HG02642 (cell line): ENCODE data around the gene MYO6.

Experiments used
- ATAC-seq: cut with Tn5 transposase; IDR thresholded peaks from one replicate; pipeline ENCODE4 v1.9.1; 2021; ENCODE audit warnings: mild to moderate bottlenecking; ENCODE audit not compliant: unreplicated experiment, poor library complexity

MYO6 gene

DNA sequence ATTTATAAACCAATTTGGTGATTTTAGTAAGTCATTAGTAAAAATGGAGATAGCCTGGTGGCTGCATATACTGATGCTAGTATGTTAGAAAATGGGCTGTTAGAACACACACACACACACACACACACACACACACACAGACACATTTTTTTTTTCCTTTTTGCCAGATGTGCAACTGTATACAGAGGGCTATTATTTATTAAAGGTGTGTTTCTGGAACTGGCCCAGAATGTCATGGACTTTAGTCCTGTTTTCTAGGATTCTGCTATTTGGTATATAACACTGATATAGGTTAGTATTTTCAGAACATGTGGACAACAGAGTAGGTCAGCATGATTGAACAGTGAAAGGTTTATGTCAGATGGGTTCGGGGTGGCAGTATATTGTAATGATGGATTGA is 12.4 kb downstream of the MYO6 start:
- ATAC-seq, result no peak

DNA sequence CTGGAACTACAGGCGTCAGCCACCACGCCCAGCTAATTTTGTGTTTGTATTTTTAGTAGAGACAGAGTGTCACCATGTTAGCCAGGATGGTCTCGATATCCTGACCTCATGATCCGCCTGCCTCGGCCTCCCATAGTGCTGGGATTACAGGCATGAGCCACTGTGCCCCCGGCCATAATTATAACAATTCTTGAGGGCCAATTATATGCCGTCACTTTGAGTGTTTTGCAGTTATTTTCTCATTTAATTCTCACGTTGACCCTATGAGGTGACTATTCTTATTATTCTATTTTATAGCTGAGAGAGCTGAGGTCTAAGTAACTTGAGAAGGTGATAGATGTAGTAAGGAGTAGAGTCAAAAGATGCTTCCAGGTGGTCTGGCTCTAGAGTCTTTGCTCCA is 13.0 kb downstream of the MYO6 start:
- no peak for ATAC-seq

DNA sequence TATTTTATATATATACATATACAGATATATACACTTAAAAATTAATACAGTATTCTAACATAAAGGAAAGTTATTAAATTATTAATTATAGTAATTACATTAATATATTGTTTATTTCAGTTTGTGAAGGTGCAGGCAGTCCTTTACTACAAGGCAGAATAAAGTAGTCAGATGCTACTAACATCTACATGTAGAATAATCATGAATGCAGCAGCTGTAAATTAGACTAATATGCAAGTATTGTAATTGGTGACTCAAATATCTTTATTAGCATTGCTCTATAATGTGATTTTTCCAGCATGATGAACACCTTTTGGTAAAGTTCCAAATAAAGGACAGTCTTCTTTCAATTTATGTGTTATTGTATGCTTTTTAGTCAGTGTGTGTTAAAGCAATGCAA is 17.3 kb downstream of the MYO6 start:
- no peak for ATAC-seq

GRCh38 chr6:75770844-75771243 is 21.8 kb downstream of the MYO6 start:
- no peak for ATAC-seq

DNA sequence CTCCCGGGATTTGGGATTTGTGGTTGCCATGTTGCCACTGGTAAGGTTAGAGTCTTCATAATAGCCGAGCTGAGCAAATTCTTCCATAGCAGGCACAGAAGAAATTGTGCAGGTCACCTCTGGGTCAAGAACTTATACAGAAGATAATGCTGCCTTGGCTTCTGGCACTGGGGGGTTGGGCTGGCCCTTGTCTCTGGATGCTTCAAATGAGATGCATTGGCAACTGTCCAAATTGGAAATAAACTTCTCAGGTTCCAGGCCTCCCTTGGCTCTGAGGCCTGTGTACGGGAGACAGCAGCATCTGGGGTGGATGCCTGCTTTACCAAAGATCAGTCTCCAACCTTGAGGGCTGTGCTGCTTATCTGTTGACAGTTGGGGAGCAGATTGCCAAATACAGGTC is 26.2 kb downstream of the MYO6 start:
- ATAC-seq, result no peak

DNA sequence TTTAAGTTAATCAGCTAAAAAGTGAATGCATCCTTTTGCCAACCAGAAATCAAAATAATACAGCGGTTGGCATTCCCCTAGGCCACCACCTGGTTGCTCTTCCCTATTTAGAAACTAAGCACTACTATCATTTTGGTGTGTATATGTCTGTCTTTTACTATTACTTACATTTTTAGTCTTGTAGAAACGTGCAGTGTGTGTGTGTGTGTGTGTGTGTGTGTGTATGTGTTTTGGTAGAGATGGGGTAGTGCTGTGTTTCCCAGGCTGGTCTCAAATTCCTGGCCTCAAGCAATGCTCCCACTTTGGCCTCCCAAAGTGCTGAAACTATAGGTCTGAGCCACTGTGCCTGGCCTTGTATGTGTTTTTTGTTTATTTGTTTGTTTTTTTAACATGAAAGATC is 27.4 kb downstream of the MYO6 start:
- no peak for ATAC-seq

DNA sequence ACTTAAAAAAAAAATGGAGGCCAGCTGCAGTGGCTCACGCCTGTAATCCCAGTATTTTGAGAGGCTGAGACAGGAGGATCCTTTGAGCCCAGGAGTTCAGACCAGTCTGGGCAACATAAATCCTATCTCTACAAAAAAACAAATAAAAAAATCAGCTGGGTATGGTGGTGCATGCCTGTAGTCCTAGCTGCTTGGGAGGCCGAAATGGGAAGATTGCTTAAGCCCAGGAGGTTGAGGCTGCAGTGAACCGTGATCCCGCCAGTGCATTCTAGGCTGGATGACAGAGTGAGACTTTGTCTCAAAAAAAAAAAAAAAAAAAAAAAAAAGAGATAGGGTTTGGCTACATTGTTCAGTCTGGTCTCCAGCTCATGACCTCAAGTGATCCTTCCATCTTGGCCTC is 29.7 kb downstream of the MYO6 start:
- no peak for ATAC-seq

DNA sequence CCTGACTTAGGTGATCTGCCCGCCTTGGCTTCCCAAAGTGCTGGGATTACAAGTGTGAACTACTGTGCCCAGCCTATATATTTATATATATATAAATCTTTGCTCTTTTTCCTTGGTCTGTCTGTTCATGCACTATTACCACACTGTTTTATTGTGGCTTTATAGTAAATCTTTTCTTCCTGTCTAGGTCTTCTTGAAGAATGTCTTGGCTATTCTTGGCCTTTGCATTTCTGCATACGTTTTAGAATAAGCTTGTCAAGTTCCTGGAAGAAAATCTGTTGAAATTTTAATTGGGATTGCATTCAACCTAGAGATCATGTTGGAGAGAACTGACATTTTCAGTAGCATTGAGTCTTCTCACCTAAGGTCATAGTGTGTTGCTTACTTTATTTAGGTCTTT is 37.1 kb downstream of the MYO6 start:
- ATAC-seq, result no peak

- no peak for ATAC-seq
Measured at GRCh38 chr6:75788894-75789293, 39.9 kb downstream of the MYO6 start.

DNA sequence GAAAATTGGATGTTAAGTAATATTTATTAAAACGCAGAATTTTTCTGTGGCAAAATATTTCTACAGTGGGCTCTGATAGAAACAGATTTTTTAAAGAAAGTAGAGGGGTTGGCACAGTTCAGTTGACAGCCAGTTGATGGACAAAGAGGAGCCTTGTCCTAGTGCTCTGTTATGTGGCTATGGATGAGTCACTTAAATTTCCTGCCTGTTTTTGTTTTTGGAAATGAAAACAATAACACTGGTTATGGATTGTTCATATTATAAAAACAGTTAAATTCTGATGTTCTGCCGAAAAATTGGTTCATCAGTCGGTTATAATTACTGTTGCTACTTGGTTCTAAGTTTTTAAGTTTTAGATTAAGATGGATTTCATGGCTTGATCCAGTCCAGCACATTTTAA is 42.8 kb downstream of the MYO6 start:
- ATAC-seq, result no peak

- ATAC-seq, result no peak
Measured at GRCh38 chr6:75794351-75794846, 45.4 kb downstream of the MYO6 start.

- ATAC-seq, result no peak
Measured at GRCh38 chr6:75794954-75795739, 46.1 kb downstream of the MYO6 start.

- ATAC-seq, result no peak
Measured at GRCh38 chr6:75796723-75797122, 47.7 kb downstream of the MYO6 start.

DNA sequence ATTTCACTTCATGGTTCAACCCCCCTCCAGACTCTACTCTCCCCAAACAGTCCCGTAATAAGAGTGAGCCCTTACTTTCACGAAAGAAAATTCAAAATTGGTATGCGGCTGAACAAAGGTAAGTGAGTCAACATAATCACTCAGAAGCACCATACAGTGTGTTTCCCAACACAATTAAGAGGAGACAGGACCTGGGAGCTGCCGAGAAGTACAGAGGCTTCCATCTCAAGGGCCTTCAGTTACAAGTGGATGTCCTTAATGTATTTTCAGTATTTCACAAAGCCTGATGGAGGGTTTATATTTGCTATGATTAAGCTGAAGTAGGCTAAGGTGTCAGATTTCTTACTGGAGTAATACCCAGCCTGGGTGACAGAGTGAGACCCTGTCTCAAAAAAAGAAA is 51.1 kb downstream of the MYO6 start:
- no peak for ATAC-seq

GRCh38 chr6:75800708-75801505 is 51.9 kb downstream of the MYO6 start:
- no peak for ATAC-seq

DNA sequence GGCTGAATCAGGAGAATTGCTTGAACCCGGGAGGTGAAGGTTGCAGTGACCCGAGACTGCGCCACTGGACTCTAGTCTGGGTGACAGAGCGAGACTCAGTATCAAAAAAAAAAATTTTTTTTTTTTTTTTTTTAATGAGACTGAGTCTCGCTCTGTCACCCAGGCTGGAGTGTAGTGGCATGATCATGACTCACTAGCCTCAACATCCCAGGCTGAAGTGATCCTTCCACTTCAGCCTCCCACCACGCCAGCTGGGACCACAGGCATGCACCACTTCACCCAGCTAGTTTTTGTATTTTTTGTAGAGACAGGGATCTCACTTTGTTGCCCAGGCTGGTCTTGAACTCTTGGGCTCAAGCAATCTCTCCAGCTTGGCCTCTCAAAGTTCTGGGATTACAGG is 53.3 kb downstream of the MYO6 start:
- no peak for ATAC-seq

DNA sequence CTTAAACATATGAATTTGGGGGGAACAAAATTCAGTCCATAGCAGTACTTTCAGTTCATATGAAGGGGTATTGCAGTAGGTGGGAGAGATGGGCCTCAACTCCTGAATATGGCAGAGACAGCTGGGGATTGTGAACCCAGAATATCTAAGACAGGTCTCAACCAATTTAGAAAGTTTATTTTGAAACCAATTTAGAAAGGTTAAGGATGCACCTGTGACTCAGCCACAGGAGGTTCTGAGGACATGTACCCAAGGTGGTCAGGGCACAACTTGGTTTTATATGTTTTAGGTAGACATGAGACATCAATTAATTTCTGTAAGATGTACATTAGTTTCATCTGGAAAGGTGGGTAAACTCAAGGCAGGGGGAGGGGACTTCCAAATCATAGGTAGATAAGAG is 59.5 kb downstream of the MYO6 start:
- ATAC-seq, result no peak

- ATAC-seq, result no peak
Measured at GRCh38 chr6:75812560-75812959, 63.5 kb downstream of the MYO6 start.

- ATAC-seq, result no peak
Measured at GRCh38 chr6:75813476-75814250, 64.6 kb downstream of the MYO6 start.

- ATAC-seq, result no peak
Measured at GRCh38 chr6:75815756-75816155, 66.7 kb downstream of the MYO6 start.
